OCI-LY3 (cell line): ENCODE measurements around the gene ARHGEF2.

Source experiments
- H2AFZ ChIP-seq: fragments of 200-600, 300-600 bp; shearing (Covaris generic); 2 replicates; pipeline ENCODE4 v1.6.0; 2014; ENCODE audit warnings: antibody characterized with exemption, low read depth, low read length
- H3K27ac ChIP-seq: fragments of 200-600, 300-600 bp; sonication (generic); 2 replicates; pipeline ENCODE4 v1.5.1; 2014; ENCODE audit warnings: mild to moderate bottlenecking, low read length, moderate library complexity, mixed read lengths
- H3K27me3 ChIP-seq: fragments of 200-600, 300-600 bp; sonication (generic); 2 replicates; pipeline ENCODE4 v1.6.1; 2014; ENCODE audit warnings: low read depth, low read length, mixed read lengths
- H3K36me3 ChIP-seq: fragments of 200-600, 300-600 bp; sonication (generic); replicated peaks from 2 replicates; pipeline ENCODE3; 2014; ENCODE audit warnings: low read depth, low read length, mixed read lengths
- H3K4me1 ChIP-seq: fragments of 300-600, 200-600 bp; sonication (generic); 2 replicates; pipeline ENCODE4 v1.6.1; 2014; ENCODE audit warnings: low read length, mixed read lengths
- H3K4me2 ChIP-seq: fragments of 200-600, 300-600 bp; sonication (generic); 2 replicates; pipeline ENCODE4 v1.6.1; 2014; ENCODE audit warnings: low read length, mixed read lengths
- H3K4me3 ChIP-seq: fragments of 300-600, 200-600 bp; sonication (generic); 2 replicates; pipeline ENCODE4 v1.5.1; 2014; ENCODE audit warnings: antibody characterized with exemption, mild to moderate bottlenecking, low read length, moderate library complexity
- H3K79me2 ChIP-seq: fragments of 300-600, 200-600 bp; shearing (Covaris generic); 2 replicates; pipeline ENCODE4 v1.6.1; 2014; ENCODE audit warnings: mild to moderate bottlenecking, low read length, mixed read lengths
- H3K9ac ChIP-seq: fragments of 300-600, 200-600 bp; shearing (Covaris generic); 2 replicates; pipeline ENCODE4 v1.6.0; 2014; ENCODE audit warnings: mild to moderate bottlenecking, low read length, moderate library complexity
- H3K9me3 ChIP-seq: fragments of 200-600, 300-600 bp; shearing (Covaris generic); 2 replicates; pipeline ENCODE4 v1.6.1; 2014; ENCODE audit warnings: low read length, mixed read lengths; ENCODE audit not compliant: insufficient read depth
- H4K20me1 ChIP-seq: fragments of 200-600, 300-600 bp; sonication (generic); 2 replicates; pipeline ENCODE4 v1.6.1; 2016; ENCODE audit warnings: low read length, mixed read lengths; ENCODE audit not compliant: insufficient read depth
- CTCF ChIP-seq: fragments of 200-600, 300-600 bp; sonication (generic); IDR thresholded peaks from 2 replicates; pipeline ENCODE4 v1.5.1; 2014; ENCODE audit warnings: antibody characterized with exemption, low read length, low read depth
- EZH2phosphoT487 ChIP-seq: fragments of 200-600 bp; shearing (Covaris generic); IDR thresholded peaks from 2 replicates; pipeline ENCODE4 v1.6.1; 2018; ENCODE audit warnings: antibody characterized with exemption, mixed run types, low read depth

ARHGEF2 gene

GRCh38 chr1:155940993-155941844 lies 37.1 kb downstream of the ARHGEF2 start, which contains the start of gene RXFP4:
Gene RXFP4, plus strand, starts transcription at chr1:155941638. Its CDS starts 72 bp downstream, at chr1:155941710.
- Histone ChIP-seq H3K4me3 (no peak within 1 kb of the TSS), H3K79me2 (no peaks in the 10 kb centered on the region; the same call in 1 of the 2 replicates), H3K27me3 (no peaks in the 10 kb centered on the region), H3K4me1 (peaks cover 71% of the 10 kb centered on the region), H3K27ac (peak within 1 kb of the TSS; percentile 92), H3K4me2 (peak within 1 kb of the TSS; percentile 30), H3K9me3 (no peaks in the 10 kb centered on the region), H2AFZ (0 out of 2 replicates have a peak within 1 kb of the TSS, but pooled peaks have one; percentile 16), H4K20me1 (no peaks in the 10 kb centered on the region), H3K36me3 (peaks cover 3% of the 10 kb centered on the region), H3K9ac (peak within 1 kb of the TSS; percentile 30; the same call in 1 of the 2 replicates)
- TF ChIP-seq EZH2phosphoT487 = no peak
- TF ChIP-seq CTCF = no peak

GRCh38 chr1:155940482-155940992 lies 37.8 kb downstream of the ARHGEF2 start:
- H3K4me3 ChIP-seq = no peak overlapping the region
- H2AFZ ChIP-seq = 0 out of 2 replicates have a peak overlapping the region, but pooled peaks have one; percentile 16
- H3K9ac ChIP-seq = peak overlapping the region; percentile 30; the same call in 1 of the 2 replicates
- peaks cover 3% of the 10 kb centered on the region for H3K36me3 ChIP-seq
- peak overlapping the region; percentile 30 for H3K4me2 ChIP-seq
- peak overlapping the region; percentile 71 for H3K27ac ChIP-seq
- no peak for TF ChIP-seq EZH2phosphoT487
- no peak for TF ChIP-seq CTCF
- no peaks in the 10 kb centered on the region; the same call in 1 of the 2 replicates for H3K79me2 ChIP-seq
- no peaks in the 10 kb centered on the region for H4K20me1 ChIP-seq
- H3K27me3 ChIP-seq = no peaks in the 10 kb centered on the region
- H3K9me3 ChIP-seq = no peaks in the 10 kb centered on the region
- peaks cover 66% of the 10 kb centered on the region for H3K4me1 ChIP-seq

- Histone ChIP-seq H3K27ac (no peak overlapping the region; the same call in 1 of the 2 replicates), H3K4me2 (no peak overlapping the region), H3K36me3 (peaks cover 6% of the 10 kb centered on the region), H2AFZ (no peak overlapping the region), H3K4me1 (peaks cover 43% of the 10 kb centered on the region), H3K9me3 (no peaks in the 10 kb centered on the region), H3K27me3 (no peaks in the 10 kb centered on the region), H3K79me2 (peaks cover 16% of the 10 kb centered on the region), H3K4me3 (no peak overlapping the region), H3K9ac (no peak overlapping the region), H4K20me1 (no peaks in the 10 kb centered on the region; the same call in 1 of the 2 replicates)
- TF ChIP-seq EZH2phosphoT487 (no peak), CTCF (peak; percentile 97)
These were observed 40.1 kb downstream of the ARHGEF2 start for GRCh38 chr1:155938220-155938627.
